ENCODE measurements around the gene CDCA4. TPM values are rescaled to one million over a fixed set of nuclear protein-coding genes. Genes with fewer than 3 reads are reported as not detected.

The CDCA4 gene
- polyA plus RNA-seq, 1 of the 3 experiments (the other 2 are of a cell fraction) = 26.8 TPM

GRCh38 chr14:105005929-105006830 is 14.7 kb downstream of the CDCA4 start:
- Histone ChIP-seq H3K4me1 (ENCODE audit: control insufficient read depth in 1 of 2, insufficient read depth in 2 of 2, low read depth in 1 of 2, low read length in 1 of 2) (peaks cover 0 to 3% of the 10 kb centered on the region in 2 experiments; a peak in 1 of 4 replicates), H3K36me3 (replicated peaks in 1 of 2; ENCODE audit: control insufficient read depth in 1 of 2, insufficient read depth in 2 of 2, low read length in 1 of 2) (peaks cover 28 to 30% of the 10 kb centered on the region in 2 experiments), H3F3A (replicated peaks; ENCODE audit: insufficient read depth) (peaks cover 15% of the 10 kb centered on the region), H3K4me3 (ENCODE audit: low read depth in 2 of 2, low read length in 1 of 2) (no peak overlapping the region), H3K9me3 (no peaks in the 10 kb centered on the region), H3K27ac (ENCODE audit: low read depth in 2 of 2, low read length in 1 of 2) (no peak overlapping the region), H3K27me3 (ENCODE audit: insufficient read depth) (no peaks in the 10 kb centered on the region), H3K4me2 (no peak overlapping the region), H3K79me2 (ENCODE audit: insufficient read depth) (peaks cover 92% of the 10 kb centered on the region), H2AFZ (ENCODE audit: low read depth) (no peak overlapping the region), H4K20me1 (ENCODE audit: insufficient read depth) (peaks cover 51% of the 10 kb centered on the region), H3K9me2 (no peaks in the 10 kb centered on the region), H3K9ac (no peak overlapping the region)
- 95% methylated on average over 14 of the region's 21 CpGs for WGBS (ENCODE audit: low lambda C conversion rate)
- ChIA-PET CTCF (interaction anchor here (0.6 to 2.7 kb wide), 5 partner anchors 12 to 165 kb away, joined by 3 to 10 read pairs (median 3); no protein-coding TSS in a partner anchor), POLR2A (no interaction called here)
- no peak for DNase-seq
- no peak for TF ChIP-seq GATA2 (CRISPR knock-in tag; IDR thresholded peaks at IDR 0.05)
- no peak for TF ChIP-seq CHD2 (IDR thresholded peaks at IDR 0.05; ENCODE audit: low read length, partially characterized antibody)
- TF ChIP-seq YY1 (IDR thresholded peaks at IDR 0.05; ENCODE audit: low read depth) = no peak
- no peak for TF ChIP-seq MEF2A (IDR thresholded peaks at IDR 0.05; ENCODE audit: borderline replicate concordance, low read depth)
- no peak for TF ChIP-seq NFIC (IDR thresholded peaks at IDR 0.05; ENCODE audit: borderline replicate concordance)
- TF ChIP-seq RXRA (IDR thresholded peaks at IDR 0.05; ENCODE audit: borderline replicate concordance, low read depth) = no peak
- no peak for TF ChIP-seq REST (IDR thresholded peaks at IDR 0.05; ENCODE audit: low read depth, low read length)
- no peak for TF ChIP-seq TCF12 (IDR thresholded peaks at IDR 0.05)
- TF ChIP-seq SMC3 (IDR thresholded peaks at IDR 0.05; ENCODE audit: low read depth, low read length) = no peak

DNA sequence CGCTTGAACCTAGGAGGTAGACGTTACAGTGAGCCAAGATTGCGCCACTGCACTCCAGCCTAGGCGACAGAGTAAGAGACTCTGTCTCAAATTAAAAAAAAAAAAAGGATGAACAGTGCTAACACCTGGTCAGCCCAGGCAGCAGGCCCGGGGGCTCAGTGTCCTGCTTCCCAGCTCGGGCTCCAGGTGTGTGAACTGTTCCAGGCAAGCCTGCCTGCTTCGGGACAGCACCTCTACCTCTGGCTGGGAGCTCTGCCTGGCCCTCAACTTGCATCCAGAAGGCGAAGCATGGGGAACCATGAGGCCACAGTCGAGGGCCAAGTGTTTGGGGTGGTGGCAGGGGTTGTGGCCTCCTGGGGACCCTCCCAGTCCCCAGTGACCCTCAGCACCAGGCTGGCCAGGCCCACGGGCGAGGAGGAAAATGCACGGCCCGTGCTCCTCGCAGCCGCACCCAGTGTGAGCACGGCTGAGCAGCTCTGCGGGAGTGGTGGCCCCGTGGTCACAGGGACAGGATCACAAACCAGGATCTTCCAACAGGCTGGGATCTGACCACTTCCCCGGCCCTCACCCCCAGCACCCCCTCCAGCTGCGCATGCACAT is 15.5 kb downstream of the CDCA4 start:
- WGBS (ENCODE audit: low lambda C conversion rate) = 87% methylated on average over 7 of the region's 20 CpGs
- no peak for TF ChIP-seq PBX3 (IDR thresholded peaks at IDR 0.05)
- no peak for TF ChIP-seq RXRA (IDR thresholded peaks at IDR 0.05; ENCODE audit: borderline replicate concordance, low read depth)
- no peak for TF ChIP-seq EZH2phosphoT487 (IDR thresholded peaks at IDR 0.05; ENCODE audit: borderline replicate concordance, low read depth)
- no peak for TF ChIP-seq JUND (IDR thresholded peaks at IDR 0.05)
- no peak for TF ChIP-seq TEAD4 (IDR thresholded peaks at IDR 0.05; ENCODE audit: borderline replicate concordance, insufficient read depth)
- TF ChIP-seq FOXJ3 (CRISPR knock-in tag; IDR thresholded peaks at IDR 0.05) = no peak
- no peak for TF ChIP-seq SIN3A (IDR thresholded peaks at IDR 0.05; ENCODE audit: borderline replicate concordance, low read depth, low read length)
- no peak for TF ChIP-seq USF2 (IDR thresholded peaks at IDR 0.05; ENCODE audit: borderline replicate concordance, low read depth, low read length)
- no peak for TF ChIP-seq SMC3 (IDR thresholded peaks at IDR 0.05; ENCODE audit: low read depth, low read length)
- Histone ChIP-seq H4K20me1 (ENCODE audit: insufficient read depth) (peaks cover 43% of the 10 kb centered on the region), H3K4me1 (ENCODE audit: control insufficient read depth in 1 of 2, insufficient read depth in 2 of 2, low read depth in 1 of 2, low read length in 1 of 2) (no peaks in the 10 kb centered on the region; a peak in 1 of 4 replicates), H3K9ac (no peak overlapping the region), H3K79me2 (ENCODE audit: insufficient read depth) (peaks cover 92% of the 10 kb centered on the region), H3K4me3 (ENCODE audit: low read depth in 2 of 2, low read length in 1 of 2) (no peak overlapping the region), H3K9me3 (no peaks in the 10 kb centered on the region), H3F3A (replicated peaks; ENCODE audit: insufficient read depth) (peaks cover 15% of the 10 kb centered on the region), H3K9me2 (no peaks in the 10 kb centered on the region), H3K27ac (ENCODE audit: low read depth in 2 of 2, low read length in 1 of 2) (no peak overlapping the region), H3K36me3 (replicated peaks in 1 of 2; ENCODE audit: control insufficient read depth in 1 of 2, insufficient read depth in 2 of 2, low read length in 1 of 2) (peaks cover 23% of the 10 kb centered on the region in 2 experiments), H3K4me2 (no peak overlapping the region), H3K27me3 (ENCODE audit: insufficient read depth) (no peaks in the 10 kb centered on the region), H2AFZ (ENCODE audit: low read depth) (no peak overlapping the region)
- POLR2A ChIA-PET = no interaction called here
- CTCF ChIA-PET = interaction anchor here (1.0 to 2.7 kb wide), 4 partner anchors 11 to 40 kb away, joined by 3 to 10 read pairs (median 6); no protein-coding TSS in a partner anchor
- DNase-seq = no peak
